A549 (cell line): ENCODE results near the gene PTPN5. TPM values are rescaled to one million over a fixed set of nuclear protein-coding genes. Genes with fewer than 3 reads are reported as not detected.

Experiments used
- ATAC-seq, 2 experiments: fragments of 200-7000 bp in 1 of 2; fragments of >200 bp in 1 of 2; cut with Nextera tagmentation in 1 of 2; cut with Tn5 transposase in 1 of 2; 3 replicates each; pipeline versions ENCODE4 v1.8.0 to v1.9.1; 2018 to 2020; ENCODE audit warnings: mild to moderate bottlenecking in 1 of 2, moderate library complexity in 1 of 2
- CTCF ChIA-PET: fragments of 300-600 bp; sonication (Branson Sonifier 250); formaldehyde crosslinking; extraction: SDS; loops from one replicate; lab custom pipeline; 2021; ENCODE audit warnings: antibody characterized with exemption, inconsistent platforms; lab: Yijun Ruan, JAX
- POLR2A ChIA-PET: fragments of 350-600 bp; formaldehyde crosslinking; extraction: SDS; loops from one replicate; lab custom pipeline; 2021; ENCODE audit warnings: antibody characterized with exemption, inconsistent platforms; lab: Yijun Ruan, JAX
- DNase-seq, 2 experiments: peaks; one replicate each; pipeline versions ENCODE4 v3.0.0 to v3.0.0-alpha.2; 2011 to 2016; ENCODE audit warnings: low read depth in 1 of 2, low spot score in 1 of 2
- FAIRE-seq: peaks from 2 replicates; lab custom pipeline; 2011; peaks lifted over from hg19 to GRCh38; lab: Jason Lieb, UNC
- H3K27ac ChIP-seq, 2 experiments: fragments of >200 bp; sonication (Bioruptor Twin); formaldehyde crosslinking; 3 replicates each; pipeline ENCODE4 v1.5.1; 2016 to 2017
- H3K4me1 ChIP-seq: fragments of >200 bp; sonication (Bioruptor Twin); formaldehyde crosslinking; 3 replicates; pipeline ENCODE4 v1.6.1; 2016
- H3K4me2 ChIP-seq: fragments of >200 bp; sonication (Bioruptor Twin); formaldehyde crosslinking; 3 replicates; pipeline ENCODE4 v1.6.1; 2016
- H3K4me3 ChIP-seq: fragments of >200 bp; sonication (Bioruptor Twin); formaldehyde crosslinking; 3 replicates; pipeline ENCODE4 v1.5.1; 2016
- H3K9me3 ChIP-seq: fragments of >200 bp; sonication (Bioruptor Twin); formaldehyde crosslinking; 3 replicates; pipeline ENCODE4 v1.6.1; 2016
- CHD4 ChIP-seq: fragments of 200-600 bp; sonication (generic); IDR thresholded peaks from 2 replicates; pipeline ENCODE4 v1.6.1; 2016; ENCODE audit warnings: antibody characterized with exemption, mild to moderate bottlenecking, borderline replicate concordance
- EHF ChIP-seq: fragments of 250-450 bp; sonication (Bioruptor Pico); IDR thresholded peaks from 2 replicates; pipeline ENCODE4 v1.5.0; 2020; ENCODE audit warnings: mild to moderate bottlenecking
- EHMT2 ChIP-seq: fragments of 200-600 bp; sonication (generic); IDR thresholded peaks from 2 replicates; pipeline ENCODE4 v1.6.1; 2016; ENCODE audit warnings: antibody characterized with exemption, low read depth, mild to moderate bottlenecking, moderate library complexity
- ESRRA ChIP-seq: fragments of 150-350 bp; IDR thresholded peaks from 2 replicates; pipeline ENCODE4 v1.6.1; 2014; ENCODE audit warnings: mild to moderate bottlenecking, low read length, borderline replicate concordance
- FOSB ChIP-seq: fragments of 250-450 bp; sonication (Bioruptor Pico); IDR thresholded peaks from 2 replicates; pipeline ENCODE4 v1.5.0; 2020; ENCODE audit warnings: mild to moderate bottlenecking, moderate library complexity
- GATA3 ChIP-seq: IDR thresholded peaks from 2 replicates; pipeline ENCODE4 v1.6.1; 2012; ENCODE audit warnings: borderline replicate concordance
- HDAC2 ChIP-seq: fragments of 200-600 bp; sonication (generic); IDR thresholded peaks from 2 replicates; pipeline ENCODE4 v1.6.1; 2016
- HMGXB4 ChIP-seq: fragments of 250-450 bp; sonication (Bioruptor Pico); IDR thresholded peaks from 2 replicates; pipeline ENCODE4 v1.5.0; 2021; ENCODE audit warnings: mild to moderate bottlenecking, moderate library complexity, borderline replicate concordance
- HOXA7 ChIP-seq: fragments of 250-450 bp; sonication (Bioruptor Pico); IDR thresholded peaks from 2 replicates; pipeline ENCODE4 v1.5.0; 2020; ENCODE audit warnings: mild to moderate bottlenecking, moderate library complexity
- HOXB13 ChIP-seq: fragments of 250-450 bp; sonication (Bioruptor Pico); IDR thresholded peaks from 2 replicates; pipeline ENCODE4 v1.5.0; 2020; ENCODE audit warnings: low read depth, mild to moderate bottlenecking, moderate library complexity
- KDM1A ChIP-seq: fragments of 200-600 bp; sonication (generic); IDR thresholded peaks from 2 replicates; pipeline ENCODE4 v1.6.1; 2016; ENCODE audit warnings: low read depth, mild to moderate bottlenecking
- KDM5A ChIP-seq: fragments of 200-600 bp; sonication (generic); IDR thresholded peaks from 2 replicates; pipeline ENCODE4 v1.6.1; 2016; ENCODE audit warnings: antibody characterized with exemption, mild to moderate bottlenecking
- MAFK ChIP-seq: fragments of 450-650 bp; IDR thresholded peaks from 2 replicates; pipeline ENCODE4 v1.6.1; 2014; ENCODE audit not compliant: partially characterized antibody
- MYC ChIP-seq: IDR thresholded peaks from 2 replicates; pipeline ENCODE4 v1.6.1; 2012; ENCODE audit warnings: mild to moderate bottlenecking, inconsistent platforms, low read length, improper control_type of control experiment, borderline replicate concordance
- NFE2L2 ChIP-seq: fragments of 150-350 bp; conservative IDR thresholded peaks from 2 replicates; pipeline ENCODE4 v1.6.1; 2014; ENCODE audit warnings: low read length
- PHF8 ChIP-seq: fragments of 200-600 bp; sonication (generic); IDR thresholded peaks from 2 replicates; pipeline ENCODE4 v1.6.1; 2016; ENCODE audit warnings: low read depth, mild to moderate bottlenecking, antibody characterized with exemption, moderate library complexity, borderline replicate concordance
- RARB ChIP-seq: fragments of 250-450 bp; sonication (Bioruptor Pico); IDR thresholded peaks from 2 replicates; pipeline ENCODE4 v1.8.0; 2021; ENCODE audit warnings: mild to moderate bottlenecking, moderate library complexity
- SMC3 ChIP-seq: fragments of >200 bp; sonication (Bioruptor Twin); formaldehyde crosslinking; IDR thresholded peaks from 3 replicates; pipeline ENCODE4 v1.6.1; 2018; ENCODE audit warnings: inconsistent platforms
- ZC3H11A ChIP-seq: fragments of 450-650 bp; IDR thresholded peaks from 2 replicates; pipeline ENCODE4 v1.6.1; 2014; ENCODE audit warnings: antibody characterized with exemption, mild to moderate bottlenecking
- ZFP36 ChIP-seq: fragments of 450-650 bp; IDR thresholded peaks from 2 replicates; pipeline ENCODE4 v1.6.1; 2014; ENCODE audit warnings: borderline replicate concordance; ENCODE audit not compliant: partially characterized antibody
- ZSCAN20 ChIP-seq: fragments of 250-450 bp; sonication (Bioruptor Pico); IDR thresholded peaks from 2 replicates; pipeline ENCODE4 v1.8.0; 2022; ENCODE audit warnings: mild to moderate bottlenecking, moderate library complexity
- whole genome bisulfite sequencing: methylation state at CpG from one replicate; pipeline ENCODE4 v1.1.6; 2017; ENCODE audit errors: missing lambda C conversion rate; 5-methylcytosine and 5-hydroxymethylcytosine counted together
- polyA plus RNA-seq, 4 experiments: library from polyadenylated mRNA; depleted of rRNA in 3 of 4; stranded (reverse); fragments of >200 nt; fragmentation: RNase III in 1 of 4; extraction: RNeasy Plus Mini Kit Qiagen cat#74134 plus additional on column Dnase treatment in 1 of 4; gene quantifications; 2 replicates in 3 of 4; 3 replicates in 1 of 4; pipeline ENCODE4 v1.2.3, GENCODE V29; 2011 to 2017
- TF ChIP-seq, protein P1 (sequence below): fragments of 200-600 bp; sonication (generic); IDR thresholded peaks from 2 replicates; pipeline ENCODE4 v1.6.1; 2016; ENCODE audit warnings: antibody characterized with exemption, mild to moderate bottlenecking, moderate library complexity
- TF ChIP-seq, protein P2 (sequence below): fragments of >200 bp; sonication (Bioruptor Twin); formaldehyde crosslinking; IDR thresholded peaks from 3 replicates; pipeline ENCODE4 v1.6.1; 2016
- TF ChIP-seq, protein P3 (sequence below): IDR thresholded peaks from 2 replicates; pipeline ENCODE4 v1.6.1; 2012
- TF ChIP-seq, protein P4 (sequence below): IDR thresholded peaks from 2 replicates; pipeline ENCODE4 v1.6.1; 2012; ENCODE audit warnings: low read depth, borderline replicate concordance

PTPN5 gene
- polyA plus RNA-seq, 2 of the 4 experiments (the other 2 are of a cell fraction) = 0.04 TPM; not detected in 1

- ChIA-PET CTCF (interaction anchor here (0.7 to 11.5 kb wide), 20 partner anchors 10 to 659 kb away, joined by 3 to 182 read pairs (median 6); no protein-coding TSS in a partner anchor), POLR2A (no interaction called here)
- DNase-seq (no peak), FAIRE-seq (no peak), ATAC-seq (no peak)
- no peak overlapping the region for H3K4me3 ChIP-seq
- no peak overlapping the region for H3K27ac ChIP-seq
- H3K4me1 ChIP-seq = no peaks in the 10 kb centered on the region
- 56% methylated on average over 7 of the region's 7 CpGs for WGBS
- H3K4me2 ChIP-seq = no peak overlapping the region
- no peaks in the 10 kb centered on the region for H3K9me3 ChIP-seq
- TF ChIP-seq EHMT2 = no peak
- TF ChIP-seq HOXA7 (CRISPR knock-in tag) = no peak
- TF ChIP-seq ZSCAN20 (CRISPR knock-in tag) = no peak
- TF ChIP-seq FOSB = no peak
- TF ChIP-seq RARB (CRISPR knock-in tag) = no peak
- no peak for TF ChIP-seq ZC3H11A
- TF ChIP-seq, protein P1, sequence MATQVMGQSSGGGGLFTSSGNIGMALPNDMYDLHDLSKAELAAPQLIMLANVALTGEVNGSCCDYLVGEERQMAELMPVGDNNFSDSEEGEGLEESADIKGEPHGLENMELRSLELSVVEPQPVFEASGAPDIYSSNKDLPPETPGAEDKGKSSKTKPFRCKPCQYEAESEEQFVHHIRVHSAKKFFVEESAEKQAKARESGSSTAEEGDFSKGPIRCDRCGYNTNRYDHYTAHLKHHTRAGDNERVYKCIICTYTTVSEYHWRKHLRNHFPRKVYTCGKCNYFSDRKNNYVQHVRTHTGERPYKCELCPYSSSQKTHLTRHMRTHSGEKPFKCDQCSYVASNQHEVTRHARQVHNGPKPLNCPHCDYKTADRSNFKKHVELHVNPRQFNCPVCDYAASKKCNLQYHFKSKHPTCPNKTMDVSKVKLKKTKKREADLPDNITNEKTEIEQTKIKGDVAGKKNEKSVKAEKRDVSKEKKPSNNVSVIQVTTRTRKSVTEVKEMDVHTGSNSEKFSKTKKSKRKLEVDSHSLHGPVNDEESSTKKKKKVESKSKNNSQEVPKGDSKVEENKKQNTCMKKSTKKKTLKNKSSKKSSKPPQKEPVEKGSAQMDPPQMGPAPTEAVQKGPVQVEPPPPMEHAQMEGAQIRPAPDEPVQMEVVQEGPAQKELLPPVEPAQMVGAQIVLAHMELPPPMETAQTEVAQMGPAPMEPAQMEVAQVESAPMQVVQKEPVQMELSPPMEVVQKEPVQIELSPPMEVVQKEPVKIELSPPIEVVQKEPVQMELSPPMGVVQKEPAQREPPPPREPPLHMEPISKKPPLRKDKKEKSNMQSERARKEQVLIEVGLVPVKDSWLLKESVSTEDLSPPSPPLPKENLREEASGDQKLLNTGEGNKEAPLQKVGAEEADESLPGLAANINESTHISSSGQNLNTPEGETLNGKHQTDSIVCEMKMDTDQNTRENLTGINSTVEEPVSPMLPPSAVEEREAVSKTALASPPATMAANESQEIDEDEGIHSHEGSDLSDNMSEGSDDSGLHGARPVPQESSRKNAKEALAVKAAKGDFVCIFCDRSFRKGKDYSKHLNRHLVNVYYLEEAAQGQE = no peak
- TF ChIP-seq CHD4 = no peak
- no peak for TF ChIP-seq EHF
- no peak for TF ChIP-seq HDAC2
- no peak for TF ChIP-seq HMGXB4 (CRISPR knock-in tag)
- TF ChIP-seq ESRRA = no peak
- no peak for TF ChIP-seq MAFK
- TF ChIP-seq KDM1A = no peak
- no peak for TF ChIP-seq KDM5A
Measured at GRCh38 chr11:18774801-18775200, 16.8 kb downstream of the PTPN5 start.

DNA sequence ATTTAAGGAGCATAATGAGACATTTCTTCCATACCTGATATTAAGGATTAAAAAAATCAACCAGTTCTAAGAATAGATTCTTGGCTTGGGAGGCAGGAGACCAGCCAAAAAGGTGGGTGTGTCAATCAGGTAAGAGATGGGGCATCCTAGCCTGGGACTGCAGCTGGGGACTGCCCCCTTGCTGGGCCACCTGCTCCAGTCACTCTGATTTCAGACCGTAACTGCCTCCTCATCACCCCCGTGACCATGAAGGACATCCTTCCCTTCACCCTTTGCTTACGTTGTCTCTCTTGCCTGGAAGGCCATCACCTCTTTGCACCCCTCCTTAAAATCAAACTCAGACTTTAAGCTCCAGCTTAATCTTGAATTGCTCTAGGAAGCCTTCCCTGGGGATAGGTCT is 17.9 kb downstream of the PTPN5 start:
- TF ChIP-seq HMGXB4 (CRISPR knock-in tag) = no peak
- TF ChIP-seq RARB (CRISPR knock-in tag) = no peak
- TF ChIP-seq NFE2L2 = no peak
- TF ChIP-seq, protein P2, sequence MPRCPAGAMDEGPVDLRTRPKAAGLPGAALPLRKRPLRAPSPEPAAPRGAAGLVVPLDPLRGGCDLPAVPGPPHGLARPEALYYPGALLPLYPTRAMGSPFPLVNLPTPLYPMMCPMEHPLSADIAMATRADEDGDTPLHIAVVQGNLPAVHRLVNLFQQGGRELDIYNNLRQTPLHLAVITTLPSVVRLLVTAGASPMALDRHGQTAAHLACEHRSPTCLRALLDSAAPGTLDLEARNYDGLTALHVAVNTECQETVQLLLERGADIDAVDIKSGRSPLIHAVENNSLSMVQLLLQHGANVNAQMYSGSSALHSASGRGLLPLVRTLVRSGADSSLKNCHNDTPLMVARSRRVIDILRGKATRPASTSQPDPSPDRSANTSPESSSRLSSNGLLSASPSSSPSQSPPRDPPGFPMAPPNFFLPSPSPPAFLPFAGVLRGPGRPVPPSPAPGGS = no peak
- no peak for TF ChIP-seq MAFK
- no peak for TF ChIP-seq PHF8
- no peak for TF ChIP-seq GATA3
- TF ChIP-seq, protein P3, sequence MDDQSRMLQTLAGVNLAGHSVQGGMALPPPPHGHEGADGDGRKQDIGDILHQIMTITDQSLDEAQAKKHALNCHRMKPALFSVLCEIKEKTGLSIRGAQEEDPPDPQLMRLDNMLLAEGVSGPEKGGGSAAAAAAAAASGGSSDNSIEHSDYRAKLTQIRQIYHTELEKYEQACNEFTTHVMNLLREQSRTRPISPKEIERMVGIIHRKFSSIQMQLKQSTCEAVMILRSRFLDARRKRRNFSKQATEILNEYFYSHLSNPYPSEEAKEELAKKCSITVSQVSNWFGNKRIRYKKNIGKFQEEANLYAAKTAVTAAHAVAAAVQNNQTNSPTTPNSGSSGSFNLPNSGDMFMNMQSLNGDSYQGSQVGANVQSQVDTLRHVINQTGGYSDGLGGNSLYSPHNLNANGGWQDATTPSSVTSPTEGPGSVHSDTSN = no peak
- no peak for TF ChIP-seq HOXB13 (CRISPR knock-in tag)
- TF ChIP-seq SMC3 = no peak
- TF ChIP-seq, protein P4, sequence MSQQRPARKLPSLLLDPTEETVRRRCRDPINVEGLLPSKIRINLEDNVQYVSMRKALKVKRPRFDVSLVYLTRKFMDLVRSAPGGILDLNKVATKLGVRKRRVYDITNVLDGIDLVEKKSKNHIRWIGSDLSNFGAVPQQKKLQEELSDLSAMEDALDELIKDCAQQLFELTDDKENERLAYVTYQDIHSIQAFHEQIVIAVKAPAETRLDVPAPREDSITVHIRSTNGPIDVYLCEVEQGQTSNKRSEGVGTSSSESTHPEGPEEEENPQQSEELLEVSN = no peak
- TF ChIP-seq ZFP36 = no peak
- TF ChIP-seq HOXA7 (CRISPR knock-in tag) = no peak
- TF ChIP-seq MYC = no peak
- FAIRE-seq (no peak), ATAC-seq (no peak), DNase-seq (no peak)
- Histone ChIP-seq H3K27ac (no peak overlapping the region), H3K9me3 (no peaks in the 10 kb centered on the region), H3K4me3 (no peak overlapping the region), H3K4me2 (no peak overlapping the region), H3K4me1 (no peaks in the 10 kb centered on the region)
- ChIA-PET POLR2A (no interaction called here), CTCF (interaction anchor here (1.2 to 11.5 kb wide), 6 partner anchors 10 to 658 kb away, joined by 4 to 182 read pairs (median 10); no protein-coding TSS in a partner anchor)
- WGBS = 67% methylated on average over 3 of the region's 3 CpGs
